HG02885 (cell line): ENCODE measurements around the gene SYNDIG1.

ENCODE experiments used
- ATAC-seq: cut with Tn5 transposase; IDR thresholded peaks from one replicate; pipeline ENCODE4 v1.9.1; 2021; ENCODE audit warnings: mild to moderate bottlenecking; ENCODE audit not compliant: unreplicated experiment, poor library complexity

SYNDIG1 gene

DNA sequence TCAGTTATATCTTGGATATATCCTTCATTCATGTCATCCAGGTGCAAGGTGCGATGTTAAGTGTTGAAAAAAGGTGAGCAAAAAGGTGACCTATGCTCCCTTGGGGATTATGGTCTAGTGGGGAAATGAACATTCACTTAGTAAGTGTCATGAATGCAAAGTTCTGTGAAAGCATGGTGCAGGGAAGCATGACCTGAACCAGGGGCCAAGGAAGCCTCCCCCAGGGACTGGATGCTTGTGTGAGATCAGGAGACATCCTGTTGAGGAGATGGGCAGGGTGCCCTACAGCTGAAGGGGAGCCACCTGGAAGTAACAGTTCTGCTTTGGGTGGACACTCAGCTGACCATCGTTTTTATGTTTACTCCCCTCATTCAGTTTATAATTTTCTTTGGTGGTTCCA is 179.5 kb downstream of the SYNDIG1 start:
- peak; percentile 50 for ATAC-seq

DNA sequence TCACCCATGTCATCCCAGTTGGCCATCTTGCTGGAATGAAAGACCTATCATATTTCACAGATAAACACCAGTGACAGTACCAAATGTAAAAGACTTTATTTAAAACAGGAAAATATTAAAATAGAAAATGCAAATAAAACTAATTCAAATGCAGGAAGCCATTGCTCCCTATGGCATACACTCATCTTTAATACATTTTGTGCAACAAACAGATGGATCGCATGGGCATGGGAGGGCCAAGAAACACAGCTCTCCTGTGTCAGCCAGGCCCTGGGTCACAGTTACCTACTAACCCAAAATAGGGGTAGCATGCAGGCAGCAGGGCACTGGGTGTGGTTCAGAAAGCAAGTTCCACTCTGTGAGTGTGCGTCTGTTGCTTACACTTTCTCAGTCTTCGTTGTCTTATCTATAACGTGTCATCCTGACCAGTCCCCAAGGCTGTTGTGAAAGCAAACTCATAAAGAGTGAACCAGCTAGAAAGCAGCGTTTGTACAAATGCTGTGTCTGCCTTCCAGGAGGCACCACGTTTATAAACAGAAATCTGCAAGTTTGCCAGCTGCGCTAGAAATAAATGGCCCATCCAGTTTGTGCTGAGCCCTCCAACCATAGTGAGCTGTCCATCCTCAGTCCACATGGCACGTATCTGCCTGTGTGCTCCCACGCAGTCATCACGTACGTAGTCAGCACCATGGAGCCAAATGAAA is 180.5 kb downstream of the SYNDIG1 start:
- ATAC-seq: no peak

DNA sequence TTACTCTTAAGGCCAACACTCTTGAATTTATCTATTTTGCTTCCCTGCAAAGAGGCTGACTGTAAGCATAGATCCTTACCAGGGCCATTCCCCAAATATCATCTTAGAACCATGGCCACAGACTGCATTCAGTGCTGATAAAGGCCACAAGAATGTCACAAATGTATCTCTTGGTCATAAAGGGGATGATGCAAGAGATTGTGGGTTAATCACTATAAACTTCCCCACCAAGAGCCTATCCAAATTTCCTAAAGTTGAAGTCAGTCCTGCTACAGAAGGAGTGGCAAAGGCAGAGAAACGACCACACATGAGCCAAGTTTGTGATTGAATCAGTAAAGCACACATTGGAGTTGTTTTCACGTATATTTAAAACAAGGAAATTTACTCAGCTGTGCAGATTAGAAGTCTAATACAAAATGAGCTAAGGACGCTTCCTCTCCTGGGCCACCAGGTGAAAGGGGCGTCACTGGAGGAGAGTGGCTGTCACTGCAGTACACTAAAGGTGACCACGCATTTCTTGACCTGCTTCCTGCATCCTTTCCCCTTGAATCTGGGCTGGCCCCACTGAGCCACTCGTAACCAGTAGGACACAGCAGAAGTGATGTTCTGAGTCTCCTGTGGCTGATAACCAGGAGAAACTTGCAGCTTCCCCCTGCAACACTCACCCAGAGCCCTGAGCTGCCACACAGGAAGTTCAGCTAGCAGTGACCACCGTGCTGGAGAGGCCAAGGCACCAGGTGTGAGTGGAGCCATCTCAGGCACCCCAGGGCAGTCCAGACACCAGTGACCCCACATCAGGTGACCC is 181.9 kb downstream of the SYNDIG1 start:
- no peak for ATAC-seq

DNA sequence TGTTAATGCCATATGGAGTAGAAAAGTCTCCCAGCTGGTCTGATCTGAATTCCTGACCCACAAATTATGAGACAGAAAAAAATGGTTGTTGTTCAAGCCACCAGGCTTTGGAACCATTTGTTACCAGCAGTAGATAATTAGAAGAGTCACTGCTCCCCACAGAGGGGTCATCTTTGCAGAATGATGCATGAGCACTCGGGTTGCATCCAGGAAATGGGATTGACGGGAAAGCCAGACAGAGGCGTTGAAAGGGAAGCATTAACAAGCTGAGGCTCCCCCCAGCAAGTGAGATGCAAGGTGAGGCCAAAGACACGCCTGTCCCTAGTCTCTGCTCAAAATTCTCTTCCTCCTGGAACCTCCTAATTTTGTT is 182.5 kb downstream of the SYNDIG1 start:
- no peak for ATAC-seq

DNA sequence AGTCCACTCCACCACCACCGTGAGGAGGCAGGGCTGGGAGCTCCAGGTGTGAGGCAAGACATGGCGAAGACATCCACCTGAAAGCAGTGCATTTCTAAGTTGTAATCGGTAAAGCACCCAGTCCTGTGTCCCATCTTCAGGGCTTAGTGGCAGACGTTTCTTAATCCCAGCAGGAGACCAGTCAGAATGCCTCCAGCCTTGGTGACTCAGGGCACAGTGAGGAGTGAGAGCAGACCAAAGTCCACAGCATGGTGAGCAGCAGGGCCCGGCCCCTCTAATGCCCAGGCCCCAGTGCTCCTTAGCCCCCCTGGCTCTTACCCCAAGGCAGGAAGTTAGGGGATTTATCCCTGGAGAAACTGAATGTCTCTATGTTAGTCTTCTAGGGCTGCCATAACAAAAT is 183.9 kb downstream of the SYNDIG1 start:
- no peak for ATAC-seq

DNA sequence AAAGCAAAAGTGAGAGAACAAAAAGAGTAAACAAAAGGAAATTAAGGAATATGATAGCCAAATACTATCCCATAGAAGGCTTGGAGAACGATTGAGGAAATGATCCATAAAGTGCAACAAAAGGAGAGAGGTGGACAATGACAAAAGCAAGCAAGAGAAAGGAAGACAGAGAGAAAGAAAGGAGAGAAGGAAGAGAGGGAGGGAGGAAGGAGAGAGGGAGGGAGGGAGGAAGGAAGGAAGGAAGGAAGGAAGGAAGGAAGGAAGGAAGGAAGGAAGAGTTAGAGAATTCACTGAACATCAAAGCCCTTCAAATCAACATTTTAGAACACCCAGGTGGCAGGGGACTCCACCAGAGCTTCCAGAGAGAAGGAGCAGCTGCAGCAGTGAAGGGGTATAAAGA is 185.0 kb downstream of the SYNDIG1 start:
- no peak for ATAC-seq

DNA sequence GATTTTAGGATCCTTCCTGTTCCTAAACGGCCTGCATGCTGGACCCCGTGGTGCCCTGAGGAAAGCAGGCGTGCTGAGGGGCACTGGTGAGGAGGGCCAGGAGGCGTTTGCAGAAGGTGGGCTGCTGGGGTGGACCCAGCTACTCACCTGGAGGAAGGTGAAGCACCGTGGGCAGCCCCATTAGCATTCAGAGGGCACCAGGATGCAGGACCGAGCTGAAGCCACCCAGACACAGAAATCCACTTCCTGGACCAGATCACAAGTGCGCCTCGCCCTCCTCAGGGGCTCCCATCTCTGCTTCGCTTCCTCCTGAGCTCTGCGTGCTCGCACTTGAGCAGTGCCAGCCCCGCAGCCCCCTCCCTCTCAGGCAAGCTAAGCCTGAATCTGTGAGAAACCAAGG is 187.0 kb downstream of the SYNDIG1 start:
- no peak for ATAC-seq

DNA sequence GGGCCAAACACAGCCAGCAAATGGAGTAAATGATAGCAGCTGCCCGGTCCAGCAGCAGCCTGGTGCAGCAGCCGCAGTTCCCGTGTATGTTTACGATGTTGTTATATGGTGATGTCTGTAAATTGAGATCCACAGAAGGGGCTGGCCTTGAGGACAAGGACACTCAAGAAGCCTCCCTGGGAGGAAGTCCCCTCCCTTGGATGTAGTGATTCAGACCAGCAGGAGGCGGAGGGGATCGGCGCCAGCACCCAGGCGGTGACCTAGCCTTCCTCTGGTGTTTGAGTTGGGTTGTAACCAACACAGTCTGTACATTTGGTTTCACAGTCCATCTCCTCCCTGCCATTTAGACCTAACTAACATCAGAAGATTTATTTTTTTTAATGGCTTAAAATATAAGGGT is 187.8 kb downstream of the SYNDIG1 start:
- no peak for ATAC-seq

DNA sequence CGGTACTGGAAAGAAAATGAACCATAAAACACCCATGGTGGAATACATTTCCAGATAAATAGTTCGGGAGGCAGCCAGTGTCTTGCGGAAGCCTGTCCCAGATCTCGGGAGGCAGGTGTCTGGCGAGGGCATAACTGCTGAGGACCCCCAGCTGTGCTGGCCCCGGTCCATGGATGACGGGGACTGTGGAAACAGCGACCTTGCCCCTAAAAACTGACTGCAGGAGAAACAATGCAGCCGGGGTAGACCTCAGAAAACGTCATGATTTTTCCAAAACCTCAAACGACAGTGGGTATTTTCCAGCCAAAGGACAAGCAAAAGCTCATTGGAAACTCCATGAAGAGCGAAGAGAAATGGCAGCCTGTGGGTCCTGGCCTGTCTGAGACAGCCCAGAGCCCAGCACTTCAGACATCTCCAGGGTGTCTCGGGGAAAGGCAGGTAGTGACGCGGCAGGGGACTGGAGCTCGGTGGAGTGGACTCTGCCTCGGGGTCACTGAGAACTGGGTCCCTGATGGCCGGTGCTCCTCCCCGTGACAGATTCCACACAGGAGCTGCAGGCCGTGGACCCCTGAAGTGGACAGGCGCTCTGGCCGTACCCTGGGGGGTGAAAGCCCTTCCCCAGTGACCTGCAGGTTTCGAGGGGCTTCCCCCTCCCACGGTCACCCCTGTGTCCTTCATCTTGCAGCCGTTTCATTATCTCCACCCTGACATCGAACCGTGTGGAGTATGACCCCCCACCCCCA is 188.6 kb downstream of the SYNDIG1 start:
- ATAC-seq: no peak

DNA sequence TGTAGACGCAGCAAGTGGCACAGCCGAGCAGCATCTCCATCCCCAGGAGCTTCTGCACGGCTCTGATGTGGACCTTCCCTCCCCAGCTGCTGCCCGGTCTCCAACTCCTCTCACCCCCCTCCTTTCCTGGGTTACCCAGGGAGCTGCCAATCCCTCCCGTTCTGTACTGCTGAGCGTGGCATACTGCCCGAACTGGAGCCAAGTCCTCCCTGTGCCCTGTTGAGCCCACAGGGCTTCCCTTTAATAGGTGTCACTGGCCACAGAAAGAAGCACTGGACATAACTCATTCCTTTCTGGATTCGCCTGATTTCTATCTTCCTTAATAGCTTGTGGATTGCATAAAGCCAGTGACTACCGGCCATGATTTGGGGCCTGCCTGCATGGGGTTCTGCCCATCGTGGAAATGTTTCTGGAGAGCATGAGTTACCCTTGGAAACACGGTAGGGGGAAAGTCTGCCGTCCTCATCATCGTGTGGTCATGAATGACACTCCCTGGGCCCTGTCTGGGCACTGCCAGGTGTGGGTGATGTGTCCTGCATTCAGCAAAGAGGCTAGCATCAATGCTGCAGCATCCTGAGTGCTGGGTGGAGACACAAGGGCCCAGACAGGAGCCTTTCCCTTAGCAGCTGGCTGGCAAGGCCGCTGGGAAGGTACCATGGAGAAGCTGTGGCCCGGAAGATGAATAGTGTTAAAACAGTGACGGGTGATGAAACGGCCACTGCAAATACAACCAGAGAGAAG is 189.7 kb downstream of the SYNDIG1 start:
- ATAC-seq: no peak

DNA sequence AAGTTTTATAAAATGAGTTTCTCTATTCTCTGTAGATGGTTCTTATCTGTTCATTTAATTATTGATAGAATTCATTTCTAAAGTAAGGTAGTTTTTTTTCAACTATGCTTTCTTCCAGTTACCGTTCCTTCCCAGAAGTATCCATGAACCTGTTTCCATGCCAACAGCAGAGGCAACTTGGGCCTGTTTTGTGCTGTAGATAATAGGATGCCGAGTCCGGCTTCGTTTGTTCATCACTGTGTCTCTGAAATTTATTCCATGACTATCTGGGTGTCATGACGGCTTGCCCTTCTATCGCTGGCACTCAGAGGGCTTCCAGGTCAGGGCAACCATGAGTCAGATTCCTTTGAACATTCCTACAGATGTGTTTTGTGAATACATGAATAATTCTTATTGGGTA is 190.4 kb downstream of the SYNDIG1 start:
- ATAC-seq: no peak

DNA sequence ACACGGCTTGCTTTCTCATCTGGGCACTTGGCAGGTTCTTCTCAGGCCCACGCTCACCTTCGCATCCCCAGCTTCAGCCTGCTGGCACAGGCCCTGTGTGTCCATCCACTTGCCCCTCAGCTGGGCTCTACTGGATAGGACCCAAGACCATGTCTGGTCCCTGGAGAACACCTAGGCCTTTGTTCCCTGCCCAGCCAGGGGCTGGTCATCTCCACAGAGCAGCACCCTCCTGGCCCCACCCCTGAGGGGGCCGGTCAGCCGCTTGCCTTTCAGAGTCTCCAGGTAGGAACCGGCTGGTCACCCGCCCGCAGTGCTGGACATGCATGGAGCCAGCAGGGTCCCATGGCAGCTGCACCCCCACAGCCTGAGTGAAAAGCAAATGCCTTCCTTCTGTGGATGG is 191.2 kb downstream of the SYNDIG1 start:
- no peak for ATAC-seq

DNA sequence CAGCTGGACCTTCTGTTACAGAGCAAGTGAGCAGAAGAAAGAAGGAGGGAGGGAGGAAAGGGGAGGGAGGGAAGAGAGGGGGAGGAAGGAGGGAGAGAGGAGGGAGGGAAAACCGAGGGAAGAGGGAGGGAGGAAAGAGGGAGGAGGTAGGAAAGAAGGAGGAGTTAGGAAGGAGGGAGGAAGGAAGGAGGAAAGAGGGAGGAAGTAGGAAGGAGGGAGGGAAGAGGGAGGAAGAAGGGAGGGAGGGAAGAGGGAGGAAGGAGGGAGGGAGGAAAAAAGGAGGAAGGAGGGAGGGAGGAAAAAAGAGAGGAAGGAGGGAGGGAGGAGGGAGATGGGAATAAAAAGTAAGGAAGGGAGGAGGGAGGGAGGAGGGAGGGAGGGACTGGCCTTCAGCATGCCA is 191.8 kb downstream of the SYNDIG1 start:
- no peak for ATAC-seq

DNA sequence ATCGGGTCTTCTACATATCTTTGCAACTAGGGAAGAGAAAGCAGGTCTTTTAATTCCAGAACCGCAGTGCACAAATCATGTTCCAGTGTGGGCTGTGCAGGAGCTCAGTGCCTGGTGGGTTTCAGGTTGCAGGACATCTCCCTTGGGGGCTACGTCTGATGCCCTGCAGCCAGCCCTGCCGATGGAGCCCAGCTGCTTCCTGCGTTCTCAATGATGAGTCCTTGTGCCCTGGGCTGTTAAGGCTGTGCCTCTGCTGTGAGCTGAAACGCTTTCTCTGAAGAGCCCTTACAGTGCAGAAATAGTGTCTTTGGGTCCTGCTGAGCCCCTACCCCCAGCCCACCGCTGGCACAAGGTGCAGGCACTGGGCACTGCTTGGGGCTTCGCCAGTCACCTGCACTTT is 192.9 kb downstream of the SYNDIG1 start:
- no peak for ATAC-seq

DNA sequence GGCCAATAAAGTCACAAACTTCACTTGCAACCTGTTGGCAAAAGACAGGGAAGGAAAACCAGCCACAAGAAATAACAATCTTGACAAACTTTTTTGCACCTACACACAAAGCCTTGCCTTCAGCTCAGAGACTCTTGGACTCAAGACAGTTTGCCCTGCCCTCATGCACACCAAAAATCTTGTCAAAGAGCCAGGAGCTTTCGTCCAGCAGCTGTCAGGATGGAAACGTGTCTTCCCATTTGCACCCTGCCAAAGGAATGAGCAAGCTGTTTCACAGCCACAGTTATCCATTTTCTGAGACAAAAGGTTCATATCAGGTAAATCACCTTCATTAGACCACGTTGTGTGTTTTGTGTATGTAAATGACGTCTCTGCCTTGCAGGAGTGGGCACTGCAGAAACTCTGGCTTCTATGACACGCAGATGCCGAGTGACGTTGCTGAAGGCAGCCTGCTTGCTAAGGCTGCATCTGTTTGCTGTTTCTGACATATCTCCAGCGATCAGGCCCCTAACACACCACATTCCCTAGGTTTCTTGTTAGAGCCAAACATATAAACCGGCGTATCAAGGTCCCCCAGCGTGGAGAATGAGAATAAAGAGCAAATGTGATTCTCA is 193.4 kb downstream of the SYNDIG1 start:
- ATAC-seq: no peak

DNA sequence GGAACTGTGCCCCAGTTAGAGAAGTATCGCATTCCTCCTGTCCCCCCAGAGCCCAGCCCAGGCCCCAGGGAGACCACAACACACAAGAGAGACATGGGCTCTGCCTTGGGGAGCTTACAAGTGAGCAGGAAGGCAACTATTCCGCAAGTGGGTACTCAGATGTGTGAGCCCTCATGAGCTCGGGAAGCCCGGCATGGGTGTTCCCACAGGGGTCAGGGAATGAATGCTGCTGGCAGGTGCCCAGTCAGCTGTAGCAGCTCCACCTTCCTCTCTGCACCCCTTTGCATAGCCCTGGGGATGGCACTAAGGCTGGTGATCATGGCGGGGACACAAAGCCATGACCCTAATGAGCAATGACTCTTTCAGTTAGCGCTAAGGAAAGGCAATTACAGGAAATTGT is 194.1 kb downstream of the SYNDIG1 start:
- no peak for ATAC-seq

DNA sequence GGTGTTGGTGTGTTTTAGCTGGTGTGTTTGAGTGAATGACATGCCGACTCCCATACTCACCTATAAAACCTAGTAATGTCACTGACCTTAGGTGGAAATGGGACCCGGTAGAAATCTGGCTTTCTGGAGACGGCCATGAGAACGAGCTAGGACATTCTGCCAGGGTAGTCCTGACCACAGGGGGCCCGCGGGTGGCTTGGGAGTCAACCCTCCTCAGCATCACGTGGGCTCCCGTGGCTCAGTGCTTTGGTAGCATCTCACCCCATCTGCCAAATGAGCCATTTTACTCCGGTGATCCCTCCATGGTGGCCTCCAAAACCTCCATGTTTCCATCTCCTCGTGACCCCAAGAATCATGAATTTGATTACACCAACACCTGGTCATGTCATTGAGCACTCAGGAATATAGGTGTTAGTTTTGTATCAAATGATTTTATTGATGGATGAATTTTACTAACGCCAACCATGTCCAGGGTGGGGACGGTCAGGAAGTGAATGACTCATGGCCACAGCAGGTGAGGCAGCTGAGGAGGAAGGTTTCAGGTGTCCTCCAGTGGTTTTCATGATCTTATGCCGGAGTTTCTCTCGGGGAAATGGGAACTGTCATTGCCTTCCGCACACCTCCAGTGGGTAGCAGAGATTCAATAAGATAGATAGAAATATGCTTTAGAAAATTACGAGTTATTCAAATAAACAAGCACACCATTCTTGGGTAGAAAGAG is 195.0 kb downstream of the SYNDIG1 start:
- ATAC-seq: no peak

DNA sequence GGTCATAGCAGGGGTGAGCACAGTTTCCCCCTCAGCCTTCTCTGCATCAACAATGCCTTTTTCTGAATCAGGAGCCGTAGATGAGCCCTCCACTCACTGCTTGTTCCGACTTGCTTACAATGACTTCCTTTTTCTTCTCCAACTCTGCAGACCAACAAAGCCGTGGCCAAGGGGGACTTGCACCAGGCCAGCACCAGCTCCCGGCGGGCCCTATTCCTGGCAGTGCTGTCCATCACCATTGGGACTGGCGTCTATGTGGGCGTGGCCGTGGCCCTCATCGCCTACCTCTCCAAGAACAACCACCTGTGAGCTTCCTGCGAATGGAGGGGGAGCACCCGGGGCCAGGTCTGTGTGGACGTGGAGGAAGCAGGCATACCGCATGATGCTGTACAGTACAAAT is 195.8 kb downstream of the SYNDIG1 start:
- ATAC-seq: no peak

DNA sequence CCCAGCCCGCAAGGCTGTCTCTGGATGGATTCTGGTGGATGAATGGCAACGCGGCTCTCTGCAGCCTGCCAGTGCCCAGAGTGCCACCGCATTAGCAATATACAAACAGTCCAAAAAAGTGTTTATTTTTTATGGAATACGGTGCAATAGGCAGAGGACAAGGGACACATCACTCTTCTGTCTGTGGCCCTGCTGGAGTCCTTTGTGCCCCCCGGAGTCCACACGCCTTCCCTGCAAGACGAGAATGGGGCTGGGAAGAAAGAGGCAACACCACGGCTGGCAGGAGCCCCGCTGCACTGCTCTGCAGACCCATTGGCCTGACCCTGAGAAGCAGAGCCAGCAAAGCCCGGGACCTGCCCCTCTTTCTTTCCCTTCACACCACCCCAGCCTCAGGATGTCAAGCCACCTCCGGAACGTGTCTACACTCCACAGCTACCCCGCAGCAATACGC is 196.3 kb downstream of the SYNDIG1 start:
- ATAC-seq: no peak
